Measurements from ENCODE around the gene ARHGEF40.
"Not testable (repeated sequence)": the region's sequence is repeated elsewhere in the genome, so short reads cannot be mapped to it uniquely, and the experiment has no call there.

DNA sequence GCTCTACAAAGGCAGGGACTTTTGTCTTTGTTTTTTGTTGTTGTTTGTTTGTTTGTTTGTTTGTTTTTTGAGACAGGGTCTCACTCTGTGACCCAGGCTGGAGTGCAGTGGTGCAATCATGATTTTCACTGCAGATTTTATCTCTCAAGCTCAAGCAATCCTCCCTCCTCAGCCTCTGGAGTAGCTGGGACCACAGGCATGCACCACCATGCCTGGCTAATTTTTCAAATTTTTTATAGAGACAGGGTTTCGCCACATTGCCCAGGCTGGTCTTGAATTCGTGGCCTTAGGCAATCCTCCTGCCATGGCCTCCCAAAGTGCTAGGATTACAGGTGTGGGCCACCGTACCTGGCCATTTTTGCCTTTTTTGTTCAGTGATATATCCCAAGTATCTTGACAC lies 29.2 kb upstream of the ARHGEF40 start:
- TF ChIP-seq, protein P1, sequence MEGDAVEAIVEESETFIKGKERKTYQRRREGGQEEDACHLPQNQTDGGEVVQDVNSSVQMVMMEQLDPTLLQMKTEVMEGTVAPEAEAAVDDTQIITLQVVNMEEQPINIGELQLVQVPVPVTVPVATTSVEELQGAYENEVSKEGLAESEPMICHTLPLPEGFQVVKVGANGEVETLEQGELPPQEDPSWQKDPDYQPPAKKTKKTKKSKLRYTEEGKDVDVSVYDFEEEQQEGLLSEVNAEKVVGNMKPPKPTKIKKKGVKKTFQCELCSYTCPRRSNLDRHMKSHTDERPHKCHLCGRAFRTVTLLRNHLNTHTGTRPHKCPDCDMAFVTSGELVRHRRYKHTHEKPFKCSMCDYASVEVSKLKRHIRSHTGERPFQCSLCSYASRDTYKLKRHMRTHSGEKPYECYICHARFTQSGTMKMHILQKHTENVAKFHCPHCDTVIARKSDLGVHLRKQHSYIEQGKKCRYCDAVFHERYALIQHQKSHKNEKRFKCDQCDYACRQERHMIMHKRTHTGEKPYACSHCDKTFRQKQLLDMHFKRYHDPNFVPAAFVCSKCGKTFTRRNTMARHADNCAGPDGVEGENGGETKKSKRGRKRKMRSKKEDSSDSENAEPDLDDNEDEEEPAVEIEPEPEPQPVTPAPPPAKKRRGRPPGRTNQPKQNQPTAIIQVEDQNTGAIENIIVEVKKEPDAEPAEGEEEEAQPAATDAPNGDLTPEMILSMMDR (IDR thresholded peaks at IDR 0.05; ENCODE audit: insufficient read depth, low read length) = not testable (repeated sequence)
- TF ChIP-seq POLR2AphosphoS5 (IDR thresholded peaks at IDR 0.05; ENCODE audit: low read depth); SPI1 (IDR thresholded peaks at IDR 0.05; ENCODE audit: borderline replicate concordance, low read depth): not testable (repeated sequence)
- TF ChIP-seq, protein P2, sequence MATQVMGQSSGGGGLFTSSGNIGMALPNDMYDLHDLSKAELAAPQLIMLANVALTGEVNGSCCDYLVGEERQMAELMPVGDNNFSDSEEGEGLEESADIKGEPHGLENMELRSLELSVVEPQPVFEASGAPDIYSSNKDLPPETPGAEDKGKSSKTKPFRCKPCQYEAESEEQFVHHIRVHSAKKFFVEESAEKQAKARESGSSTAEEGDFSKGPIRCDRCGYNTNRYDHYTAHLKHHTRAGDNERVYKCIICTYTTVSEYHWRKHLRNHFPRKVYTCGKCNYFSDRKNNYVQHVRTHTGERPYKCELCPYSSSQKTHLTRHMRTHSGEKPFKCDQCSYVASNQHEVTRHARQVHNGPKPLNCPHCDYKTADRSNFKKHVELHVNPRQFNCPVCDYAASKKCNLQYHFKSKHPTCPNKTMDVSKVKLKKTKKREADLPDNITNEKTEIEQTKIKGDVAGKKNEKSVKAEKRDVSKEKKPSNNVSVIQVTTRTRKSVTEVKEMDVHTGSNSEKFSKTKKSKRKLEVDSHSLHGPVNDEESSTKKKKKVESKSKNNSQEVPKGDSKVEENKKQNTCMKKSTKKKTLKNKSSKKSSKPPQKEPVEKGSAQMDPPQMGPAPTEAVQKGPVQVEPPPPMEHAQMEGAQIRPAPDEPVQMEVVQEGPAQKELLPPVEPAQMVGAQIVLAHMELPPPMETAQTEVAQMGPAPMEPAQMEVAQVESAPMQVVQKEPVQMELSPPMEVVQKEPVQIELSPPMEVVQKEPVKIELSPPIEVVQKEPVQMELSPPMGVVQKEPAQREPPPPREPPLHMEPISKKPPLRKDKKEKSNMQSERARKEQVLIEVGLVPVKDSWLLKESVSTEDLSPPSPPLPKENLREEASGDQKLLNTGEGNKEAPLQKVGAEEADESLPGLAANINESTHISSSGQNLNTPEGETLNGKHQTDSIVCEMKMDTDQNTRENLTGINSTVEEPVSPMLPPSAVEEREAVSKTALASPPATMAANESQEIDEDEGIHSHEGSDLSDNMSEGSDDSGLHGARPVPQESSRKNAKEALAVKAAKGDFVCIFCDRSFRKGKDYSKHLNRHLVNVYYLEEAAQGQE (IDR thresholded peaks at IDR 0.05; ENCODE audit: insufficient replicate concordance, low read depth) = not testable (repeated sequence)

Data from HL-60 (cell line).